AG08396 (cell line): ENCODE data around the gene ARHGEF35.
"Not testable (repeated sequence)": the region's sequence is repeated elsewhere in the genome, so short reads cannot be mapped to it uniquely, and the experiment has no call there.

Source experiments
- DNase-seq: peaks from one replicate; pipeline ENCODE4 v3.0.0; 2012; ENCODE audit warnings: low spot score, mixed read lengths

The ARHGEF35 gene

GRCh38 chr7:144178380-144179164 lies 17.1 kb downstream of the ARHGEF35 start:
- DNase-seq = not testable (repeated sequence)

GRCh38 chr7:144174613-144175012 lies 21.0 kb downstream of the ARHGEF35 start:
- DNase-seq = no peak

GRCh38 chr7:144171594-144172350 lies 23.9 kb downstream of the ARHGEF35 start:
- not testable (repeated sequence) for DNase-seq

DNA sequence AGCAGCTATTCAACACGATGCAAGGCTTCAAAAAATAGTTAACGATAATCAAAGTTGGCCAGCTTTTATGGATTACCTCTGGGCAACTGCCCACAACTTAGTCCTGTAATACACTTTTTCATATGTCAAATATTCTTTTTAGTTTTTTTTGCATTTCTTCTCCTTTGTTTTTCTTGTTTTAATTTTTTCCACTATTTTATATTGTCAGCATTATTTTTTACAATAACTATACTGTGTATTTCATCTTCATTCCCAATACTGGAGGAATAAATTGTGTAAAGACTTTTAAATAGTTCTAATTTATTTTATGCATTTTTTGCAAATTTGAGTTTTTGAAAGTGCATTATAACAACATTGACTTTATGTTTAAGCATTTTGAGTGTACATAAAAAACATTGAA lies 30.8 kb downstream of the ARHGEF35 start:
- no peak for DNase-seq

GRCh38 chr7:144158861-144159260 lies 36.8 kb downstream of the ARHGEF35 start:
- DNase-seq = no peak

- DNase-seq = no peak
These were observed 47.3 kb downstream of the ARHGEF35 start for GRCh38 chr7:144148224-144148827.

DNA sequence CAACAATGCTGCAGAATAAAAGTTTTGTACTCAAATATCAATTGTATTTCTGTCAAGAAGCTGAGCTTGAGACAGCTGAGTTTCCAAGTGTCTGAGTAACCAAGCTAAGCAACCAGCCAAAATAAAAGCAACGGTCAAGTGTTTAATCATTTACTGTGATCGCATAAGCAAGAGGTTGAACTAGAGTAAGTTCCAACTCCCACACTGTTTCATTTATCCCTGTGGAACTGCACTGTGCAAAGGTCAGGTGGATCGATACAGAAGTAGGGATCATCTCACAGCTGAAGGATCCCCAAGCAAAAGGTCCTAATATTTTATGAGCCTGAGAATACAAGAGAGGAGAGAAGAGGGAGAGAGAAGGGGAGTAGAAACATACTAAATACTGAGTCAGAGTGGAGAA lies 51.2 kb downstream of the ARHGEF35 start:
- no peak for DNase-seq

- DNase-seq = no peak
These were observed 53.4 kb downstream of the ARHGEF35 start for GRCh38 chr7:144142187-144142586.

GRCh38 chr7:144137501-144137900 lies 58.1 kb downstream of the ARHGEF35 start:
- DNase-seq = no peak
